WTC11 (cell line): Measurements from ENCODE around the gene ROR2. TPM values are rescaled to one million over a fixed set of nuclear protein-coding genes. Genes with fewer than 3 reads are reported as not detected.

Experiments used
- ATAC-seq: fragments of 200-7000 bp; cut with Tn5 transposase; 2 replicates; pipeline ENCODE4 v1.10.0; 2021; ENCODE audit warnings: mild to moderate bottlenecking, moderate library complexity
- CTCF ChIA-PET: fragments of 300-600 bp; sonication (Branson Sonifier 250); formaldehyde crosslinking; loops from one replicate; lab custom pipeline; 2021; ENCODE audit warnings: antibody characterized with exemption; lab: Charles Lee
- POLR2A ChIA-PET: fragments of 350-600 bp; sonication (Branson Sonifier 250); formaldehyde crosslinking; loops from one replicate; lab custom pipeline; 2021; ENCODE audit warnings: antibody characterized with exemption; lab: Charles Lee
- DNase-seq: peaks from one replicate; pipeline ENCODE4 v3.0.0; 2021; ENCODE audit warnings: low spot score
- H3K27ac Mint-ChIP-seq: 2 replicates; pipeline ENCODE4 v1.8.0; 2021; ENCODE audit warnings: mixed read lengths
- H3K27me3 Mint-ChIP-seq: 2 replicates; pipeline ENCODE4 v1.8.0; 2021; ENCODE audit warnings: low read depth, mild to moderate bottlenecking, moderate library complexity, mixed read lengths
- H3K36me3 Mint-ChIP-seq: 2 replicates; pipeline ENCODE4 v1.8.0; 2021; ENCODE audit warnings: mixed read lengths
- H3K4me1 Mint-ChIP-seq: 2 replicates; pipeline ENCODE4 v1.8.0; 2022; ENCODE audit warnings: mixed read lengths
- H3K4me3 Mint-ChIP-seq: 2 replicates; pipeline ENCODE4 v1.8.0; 2021; ENCODE audit warnings: mild to moderate bottlenecking, moderate library complexity, mixed read lengths
- H3K9me3 Mint-ChIP-seq: 2 replicates; pipeline ENCODE4 v1.8.0; 2021; ENCODE audit warnings: mixed read lengths
- CBFB ChIP-seq: sonication (generic); formaldehyde crosslinking; IDR thresholded peaks from 2 replicates; pipeline ENCODE4 v1.8.1; 2022; ENCODE audit warnings: mild to moderate bottlenecking, low read depth, missing genetic modification reagents
- ELF4 ChIP-seq: sonication (generic); formaldehyde crosslinking; IDR thresholded peaks from 2 replicates; pipeline ENCODE4 v1.8.1; 2022; ENCODE audit warnings: low read depth, mild to moderate bottlenecking, moderate library complexity, missing genetic modification reagents
- EMX1 ChIP-seq: fragments of 250-450 bp; sonication (Bioruptor Pico); IDR thresholded peaks from 2 replicates; pipeline ENCODE4 v1.8.0; 2021; ENCODE audit warnings: mild to moderate bottlenecking
- JAZF1 ChIP-seq: fragments of 250-450 bp; sonication (Bioruptor Pico); IDR thresholded peaks from 2 replicates; pipeline ENCODE4 v1.9.0; 2021; ENCODE audit warnings: moderate library complexity, mild to moderate bottlenecking, inconsistent platforms
- NR1H2 ChIP-seq: sonication (generic); formaldehyde crosslinking; IDR thresholded peaks from 2 replicates; pipeline ENCODE4 v1.9.0; 2021; ENCODE audit warnings: mild to moderate bottlenecking, moderate library complexity, missing genetic modification reagents
- NR3C1 ChIP-seq: sonication (generic); formaldehyde crosslinking; conservative IDR thresholded peaks from 2 replicates; pipeline ENCODE4 v1.8.1; 2023; ENCODE audit warnings: low read depth, mild to moderate bottlenecking, missing genetic modification reagents
- TEAD1 ChIP-seq: sonication (generic); formaldehyde crosslinking; IDR thresholded peaks from 2 replicates; pipeline ENCODE4 v1.8.0; 2022; ENCODE audit warnings: mild to moderate bottlenecking, missing genetic modification reagents
- TEAD4 ChIP-seq: sonication (generic); formaldehyde crosslinking; IDR thresholded peaks from 2 replicates; pipeline ENCODE4 v1.8.0; 2022; ENCODE audit warnings: mild to moderate bottlenecking, missing genetic modification reagents
- ZNF138 ChIP-seq: sonication (generic); formaldehyde crosslinking; conservative IDR thresholded peaks from 2 replicates; pipeline ENCODE4 v1.8.1; 2022; ENCODE audit warnings: mild to moderate bottlenecking, moderate library complexity, missing genetic modification reagents
- ZNF317 ChIP-seq: sonication (generic); formaldehyde crosslinking; IDR thresholded peaks from 2 replicates; pipeline ENCODE4 v1.8.1; 2023; ENCODE audit warnings: low read depth, mild to moderate bottlenecking, moderate library complexity, missing genetic modification reagents, borderline replicate concordance
- ZNF396 ChIP-seq: fragments of 250-450 bp; sonication (Bioruptor Pico); IDR thresholded peaks from 2 replicates; pipeline ENCODE4 v1.8.0; 2021; ENCODE audit warnings: mild to moderate bottlenecking, moderate library complexity, borderline replicate concordance
- total RNA-seq: library from RNA; stranded (reverse); gene quantifications from 3 replicates; pipeline ENCODE4 v1.2.3, GENCODE V29; 2021
- TF ChIP-seq, protein P1 (sequence below): sonication (generic); formaldehyde crosslinking; IDR thresholded peaks from 2 replicates; pipeline ENCODE4 v1.8.0; 2022; ENCODE audit warnings: missing genetic modification reagents
- TF ChIP-seq, protein P2 (sequence below): sonication (generic); formaldehyde crosslinking; IDR thresholded peaks from 2 replicates; pipeline ENCODE4 v1.8.0; 2022; ENCODE audit warnings: mild to moderate bottlenecking, missing genetic modification reagents
- TF ChIP-seq, protein P3 (sequence below): sonication (generic); formaldehyde crosslinking; IDR thresholded peaks from 2 replicates; pipeline ENCODE4 v1.8.1; 2022; ENCODE audit warnings: low read depth, missing genetic modification reagents, borderline replicate concordance
- TF ChIP-seq, protein P4 (sequence below): fragments of 250-450 bp; sonication (Bioruptor Pico); conservative IDR thresholded peaks from 2 replicates; pipeline ENCODE4 v1.9.0; 2021; ENCODE audit warnings: mild to moderate bottlenecking
- TF ChIP-seq, protein P5 (sequence below): sonication (generic); formaldehyde crosslinking; IDR thresholded peaks from 2 replicates; pipeline ENCODE4 v1.8.0; 2023; ENCODE audit warnings: missing genetic modification reagents, mild to moderate bottlenecking, borderline replicate concordance

Gene ROR2
- total RNA-seq, 1 experiment from 2014 or later: 19.8 TPM

DNA sequence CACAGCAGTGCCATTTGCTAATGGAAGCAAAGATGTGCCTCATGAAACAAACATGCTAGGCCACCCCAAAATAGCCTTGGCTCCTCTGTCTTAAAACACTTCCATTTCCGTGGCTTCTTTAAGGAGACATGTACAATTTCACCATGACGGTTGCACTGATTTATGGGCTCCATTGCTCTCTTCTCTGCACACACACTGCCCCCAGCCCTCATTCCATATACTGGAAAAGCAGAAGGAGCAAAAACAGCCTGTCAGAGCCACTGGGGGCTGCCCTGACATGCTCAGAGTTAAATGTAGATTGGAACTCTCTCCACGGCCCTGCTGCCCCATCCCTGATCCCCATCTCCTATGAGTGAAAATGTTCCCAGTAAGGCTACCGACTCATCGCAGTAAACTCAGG lies 114.8 kb downstream of the ROR2 start:
- H3K36me3 Mint-ChIP-seq: no peaks in the 10 kb centered on the region
- no peaks in the 10 kb centered on the region for H3K27me3 Mint-ChIP-seq
- TF ChIP-seq EMX1 (CRISPR knock-in tag): no peak
- TF ChIP-seq NR3C1 (CRISPR knock-in tag): no peak
- no peak for TF ChIP-seq NR1H2
- TF ChIP-seq ZNF138 (CRISPR knock-in tag): no peak
- TF ChIP-seq, protein P1, sequence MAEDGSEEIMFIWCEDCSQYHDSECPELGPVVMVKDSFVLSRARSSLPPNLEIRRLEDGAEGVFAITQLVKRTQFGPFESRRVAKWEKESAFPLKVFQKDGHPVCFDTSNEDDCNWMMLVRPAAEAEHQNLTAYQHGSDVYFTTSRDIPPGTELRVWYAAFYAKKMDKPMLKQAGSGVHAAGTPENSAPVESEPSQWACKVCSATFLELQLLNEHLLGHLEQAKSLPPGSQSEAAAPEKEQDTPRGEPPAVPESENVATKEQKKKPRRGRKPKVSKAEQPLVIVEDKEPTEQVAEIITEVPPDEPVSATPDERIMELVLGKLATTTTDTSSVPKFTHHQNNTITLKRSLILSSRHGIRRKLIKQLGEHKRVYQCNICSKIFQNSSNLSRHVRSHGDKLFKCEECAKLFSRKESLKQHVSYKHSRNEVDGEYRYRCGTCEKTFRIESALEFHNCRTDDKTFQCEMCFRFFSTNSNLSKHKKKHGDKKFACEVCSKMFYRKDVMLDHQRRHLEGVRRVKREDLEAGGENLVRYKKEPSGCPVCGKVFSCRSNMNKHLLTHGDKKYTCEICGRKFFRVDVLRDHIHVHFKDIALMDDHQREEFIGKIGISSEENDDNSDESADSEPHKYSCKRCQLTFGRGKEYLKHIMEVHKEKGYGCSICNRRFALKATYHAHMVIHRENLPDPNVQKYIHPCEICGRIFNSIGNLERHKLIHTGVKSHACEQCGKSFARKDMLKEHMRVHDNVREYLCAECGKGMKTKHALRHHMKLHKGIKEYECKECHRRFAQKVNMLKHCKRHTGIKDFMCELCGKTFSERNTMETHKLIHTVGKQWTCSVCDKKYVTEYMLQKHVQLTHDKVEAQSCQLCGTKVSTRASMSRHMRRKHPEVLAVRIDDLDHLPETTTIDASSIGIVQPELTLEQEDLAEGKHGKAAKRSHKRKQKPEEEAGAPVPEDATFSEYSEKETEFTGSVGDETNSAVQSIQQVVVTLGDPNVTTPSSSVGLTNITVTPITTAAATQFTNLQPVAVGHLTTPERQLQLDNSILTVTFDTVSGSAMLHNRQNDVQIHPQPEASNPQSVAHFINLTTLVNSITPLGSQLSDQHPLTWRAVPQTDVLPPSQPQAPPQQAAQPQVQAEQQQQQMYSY (CRISPR knock-in tag): no peak
- no peak for TF ChIP-seq TEAD1
- no peak for TF ChIP-seq TEAD4
- TF ChIP-seq ELF4 (CRISPR knock-in tag): no peak
- TF ChIP-seq, protein P2, sequence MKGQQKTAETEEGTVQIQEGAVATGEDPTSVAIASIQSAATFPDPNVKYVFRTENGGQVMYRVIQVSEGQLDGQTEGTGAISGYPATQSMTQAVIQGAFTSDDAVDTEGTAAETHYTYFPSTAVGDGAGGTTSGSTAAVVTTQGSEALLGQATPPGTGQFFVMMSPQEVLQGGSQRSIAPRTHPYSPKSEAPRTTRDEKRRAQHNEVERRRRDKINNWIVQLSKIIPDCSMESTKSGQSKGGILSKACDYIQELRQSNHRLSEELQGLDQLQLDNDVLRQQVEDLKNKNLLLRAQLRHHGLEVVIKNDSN (CRISPR knock-in tag): no peak
- TF ChIP-seq, protein P3, sequence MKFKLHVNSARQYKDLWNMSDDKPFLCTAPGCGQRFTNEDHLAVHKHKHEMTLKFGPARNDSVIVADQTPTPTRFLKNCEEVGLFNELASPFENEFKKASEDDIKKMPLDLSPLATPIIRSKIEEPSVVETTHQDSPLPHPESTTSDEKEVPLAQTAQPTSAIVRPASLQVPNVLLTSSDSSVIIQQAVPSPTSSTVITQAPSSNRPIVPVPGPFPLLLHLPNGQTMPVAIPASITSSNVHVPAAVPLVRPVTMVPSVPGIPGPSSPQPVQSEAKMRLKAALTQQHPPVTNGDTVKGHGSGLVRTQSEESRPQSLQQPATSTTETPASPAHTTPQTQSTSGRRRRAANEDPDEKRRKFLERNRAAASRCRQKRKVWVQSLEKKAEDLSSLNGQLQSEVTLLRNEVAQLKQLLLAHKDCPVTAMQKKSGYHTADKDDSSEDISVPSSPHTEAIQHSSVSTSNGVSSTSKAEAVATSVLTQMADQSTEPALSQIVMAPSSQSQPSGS: no peak
- TF ChIP-seq, protein P4, sequence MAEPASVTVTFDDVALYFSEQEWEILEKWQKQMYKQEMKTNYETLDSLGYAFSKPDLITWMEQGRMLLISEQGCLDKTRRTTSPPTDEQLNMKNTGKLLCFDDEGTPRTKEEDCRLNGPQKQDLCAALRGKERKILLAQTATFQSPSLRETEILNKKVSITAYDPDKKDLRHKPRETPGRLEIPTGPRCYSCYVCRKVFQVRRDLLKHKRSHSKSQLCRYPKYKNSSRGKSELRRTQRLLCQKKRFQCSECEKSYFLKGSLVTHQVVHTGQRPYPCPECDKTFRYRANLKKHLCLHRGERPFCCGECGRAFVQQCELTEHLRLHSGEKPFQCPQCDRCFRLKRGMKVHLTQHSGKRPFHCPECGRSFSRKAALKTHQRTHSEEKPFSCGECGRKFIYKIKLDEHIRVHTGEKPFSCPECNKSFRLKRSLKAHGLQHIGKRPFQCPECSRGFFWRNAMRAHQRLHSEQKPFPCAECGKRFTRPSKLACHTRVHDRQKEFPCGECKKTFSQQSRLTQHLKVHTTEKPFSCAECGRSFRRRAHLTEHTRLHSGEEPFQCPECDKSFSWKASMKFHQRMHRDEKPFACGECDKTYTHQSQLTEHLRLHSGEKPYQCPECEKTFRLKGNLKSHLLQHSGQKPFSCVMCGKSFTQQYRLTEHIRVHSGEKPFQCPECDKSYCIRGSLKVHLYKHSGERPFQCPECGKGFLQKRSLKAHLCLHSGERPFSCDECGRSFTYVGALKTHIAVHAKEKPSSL (CRISPR knock-in tag): no peak
- TF ChIP-seq ZNF396 (CRISPR knock-in tag): no peak
- TF ChIP-seq CBFB (CRISPR knock-in tag): no peak
- TF ChIP-seq ZNF317 (CRISPR knock-in tag): no peak
- TF ChIP-seq, all 79 proteins: peak for 0
- Mint-ChIP-seq H3K9me3 (no peaks in the 10 kb centered on the region), H3K4me3 (no peak overlapping the region), H3K4me1 (peaks cover 36% of the 10 kb centered on the region), H3K27ac (no peak overlapping the region)
- DNase-seq (no peak), ATAC-seq (no peak)
- ChIA-PET CTCF (interaction anchor here (1.2 kb wide), 1 partner anchor 115 kb away, joined by 5 read pairs; the partner anchor contains the start of gene ROR2), POLR2A (interaction anchor here (0.7 kb wide), 1 partner anchor 121 kb away, joined by 6 read pairs; no protein-coding TSS in a partner anchor)

DNA sequence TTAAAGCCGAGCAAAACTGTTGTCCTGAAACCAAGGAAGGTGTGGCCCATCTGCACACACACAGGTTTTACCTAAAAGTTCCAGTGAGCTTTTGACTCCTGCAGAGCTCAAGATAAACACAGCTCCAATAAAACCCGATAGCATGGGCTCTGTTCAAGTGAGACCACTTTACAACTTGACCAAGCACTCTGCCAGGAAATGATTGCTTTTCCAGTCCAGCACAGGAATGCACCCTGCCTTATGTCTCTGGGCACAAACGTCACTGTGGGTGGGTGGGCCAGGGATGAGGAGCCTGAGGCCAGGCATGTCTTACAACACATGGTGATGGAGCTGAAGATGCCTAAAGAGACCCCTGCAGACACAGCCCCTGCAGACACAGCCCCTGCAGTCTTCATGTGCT lies 115.3 kb downstream of the ROR2 start:
- H3K9me3 Mint-ChIP-seq: no peaks in the 10 kb centered on the region
- H3K27me3 Mint-ChIP-seq: no peaks in the 10 kb centered on the region
- DNase-seq (no peak), ATAC-seq (no peak)
- ChIA-PET POLR2A (no interaction called here), CTCF (interaction anchor here (0.7 to 1.4 kb wide), 2 partner anchors 14 to 116 kb away, joined by 3 to 4 read pairs; no protein-coding TSS in a partner anchor)
- H3K4me1 Mint-ChIP-seq: peaks cover 36% of the 10 kb centered on the region
- no peak overlapping the region for H3K4me3 Mint-ChIP-seq
- TF ChIP-seq TEAD1: no peak
- no peak for TF ChIP-seq JAZF1
- TF ChIP-seq TEAD4: no peak
- TF ChIP-seq, protein P5, sequence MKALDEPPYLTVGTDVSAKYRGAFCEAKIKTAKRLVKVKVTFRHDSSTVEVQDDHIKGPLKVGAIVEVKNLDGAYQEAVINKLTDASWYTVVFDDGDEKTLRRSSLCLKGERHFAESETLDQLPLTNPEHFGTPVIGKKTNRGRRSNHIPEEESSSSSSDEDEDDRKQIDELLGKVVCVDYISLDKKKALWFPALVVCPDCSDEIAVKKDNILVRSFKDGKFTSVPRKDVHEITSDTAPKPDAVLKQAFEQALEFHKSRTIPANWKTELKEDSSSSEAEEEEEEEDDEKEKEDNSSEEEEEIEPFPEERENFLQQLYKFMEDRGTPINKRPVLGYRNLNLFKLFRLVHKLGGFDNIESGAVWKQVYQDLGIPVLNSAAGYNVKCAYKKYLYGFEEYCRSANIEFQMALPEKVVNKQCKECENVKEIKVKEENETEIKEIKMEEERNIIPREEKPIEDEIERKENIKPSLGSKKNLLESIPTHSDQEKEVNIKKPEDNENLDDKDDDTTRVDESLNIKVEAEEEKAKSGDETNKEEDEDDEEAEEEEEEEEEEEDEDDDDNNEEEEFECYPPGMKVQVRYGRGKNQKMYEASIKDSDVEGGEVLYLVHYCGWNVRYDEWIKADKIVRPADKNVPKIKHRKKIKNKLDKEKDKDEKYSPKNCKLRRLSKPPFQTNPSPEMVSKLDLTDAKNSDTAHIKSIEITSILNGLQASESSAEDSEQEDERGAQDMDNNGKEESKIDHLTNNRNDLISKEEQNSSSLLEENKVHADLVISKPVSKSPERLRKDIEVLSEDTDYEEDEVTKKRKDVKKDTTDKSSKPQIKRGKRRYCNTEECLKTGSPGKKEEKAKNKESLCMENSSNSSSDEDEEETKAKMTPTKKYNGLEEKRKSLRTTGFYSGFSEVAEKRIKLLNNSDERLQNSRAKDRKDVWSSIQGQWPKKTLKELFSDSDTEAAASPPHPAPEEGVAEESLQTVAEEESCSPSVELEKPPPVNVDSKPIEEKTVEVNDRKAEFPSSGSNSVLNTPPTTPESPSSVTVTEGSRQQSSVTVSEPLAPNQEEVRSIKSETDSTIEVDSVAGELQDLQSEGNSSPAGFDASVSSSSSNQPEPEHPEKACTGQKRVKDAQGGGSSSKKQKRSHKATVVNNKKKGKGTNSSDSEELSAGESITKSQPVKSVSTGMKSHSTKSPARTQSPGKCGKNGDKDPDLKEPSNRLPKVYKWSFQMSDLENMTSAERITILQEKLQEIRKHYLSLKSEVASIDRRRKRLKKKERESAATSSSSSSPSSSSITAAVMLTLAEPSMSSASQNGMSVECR: no peak
- no peaks in the 10 kb centered on the region for H3K36me3 Mint-ChIP-seq
- no peak overlapping the region for H3K27ac Mint-ChIP-seq
